GM12891 (cell line): ENCODE data around the gene ANKDD1B.

Experiments used
- POLR2A ChIP-seq: IDR thresholded peaks from 2 replicates; pipeline ENCODE4 v1.6.1; 2011; ENCODE audit warnings: low read depth, low read length, control low read depth
- POLR2AphosphoS5 ChIP-seq: IDR thresholded peaks from 2 replicates; pipeline ENCODE4 v1.6.1; 2011; ENCODE audit warnings: low read depth, low read length, control low read depth
- SPI1 ChIP-seq: IDR thresholded peaks from 2 replicates; pipeline ENCODE4 v1.6.1; 2011; ENCODE audit warnings: low read depth, low read length, control low read depth
- TAF1 ChIP-seq: IDR thresholded peaks from 2 replicates; pipeline ENCODE4 v1.6.1; 2011; ENCODE audit warnings: low read depth, low read length, control low read depth

DNA sequence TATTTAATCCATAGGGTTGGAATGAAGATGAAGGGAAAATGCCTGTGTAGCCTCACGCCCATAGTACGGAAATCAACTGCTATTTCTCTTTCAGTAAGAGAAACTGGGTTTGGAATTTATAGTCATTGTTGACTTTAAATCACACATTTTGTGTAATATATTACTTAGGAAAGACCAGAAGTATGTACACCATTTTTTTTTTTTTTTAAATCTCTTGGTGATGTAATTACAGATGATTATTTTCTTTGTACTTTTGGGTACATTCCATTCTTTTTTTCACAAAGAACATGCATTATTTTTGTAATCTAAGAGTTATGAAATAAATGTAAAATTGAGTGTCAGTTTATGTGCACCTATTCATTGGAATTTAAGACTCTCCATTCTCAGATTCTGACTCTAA, 60.3 kb downstream of the ANKDD1B start:
- TF ChIP-seq POLR2AphosphoS5 (no peak), POLR2A (no peak), SPI1 (no peak), TAF1 (no peak)
